ENCODE data around the gene ZC3H10. TPM values are rescaled to one million over a fixed set of nuclear protein-coding genes. Genes with fewer than 3 reads are reported as not detected.
A peak's percentile ranks its signal among the peaks of the same experiment; 100 is the strongest.
"Not testable (repeated sequence)": the region's sequence is repeated elsewhere in the genome, so short reads cannot be mapped to it uniquely, and the experiment has no call there.

The ZC3H10 gene
- total RNA-seq, result 4.9 and 5.5 TPM in 2 replicates
- 5.7 TPM for polyA plus RNA-seq (2012)

- DNase-seq (ENCODE audit: low read depth), result peak; percentile 99
Observed at GRCh38 chr12:56117778-56118687, at the start of gene ZC3H10. ZC3H10 (plus strand) TSS chr12:56118266; CDS start chr12:56120563, 2,297 bp downstream.

GRCh38 chr12:56071648-56072047 is 46.4 kb upstream of the ZC3H10 start:
- no peak for DNase-seq (ENCODE audit: low read depth)

- DNase-seq (ENCODE audit: low read depth), result no peak
Observed at GRCh38 chr12:56074396-56074795, 43.7 kb upstream of the ZC3H10 start.

GRCh38 chr12:56077966-56078365 is 40.1 kb upstream of the ZC3H10 start:
- not testable (repeated sequence) for DNase-seq (ENCODE audit: low read depth)

- DNase-seq (ENCODE audit: low read depth), result no peak
Observed at GRCh38 chr12:56078427-56078826, 39.6 kb upstream of the ZC3H10 start.

GRCh38 chr12:56078931-56079722 is 38.9 kb upstream of the ZC3H10 start:
- DNase-seq (ENCODE audit: low read depth), result peak; percentile 92

- peak; percentile 92 for DNase-seq (ENCODE audit: low read depth)
Observed at GRCh38 chr12:56079723-56080555, 38.1 kb upstream of the ZC3H10 start, which contains the start of gene ERBB3. ERBB3 (plus strand) TSS chr12:56080165; CDS start chr12:56080301, 136 bp downstream.

GRCh38 chr12:56080556-56081138 is 37.4 kb upstream of the ZC3H10 start:
- DNase-seq (ENCODE audit: low read depth), result peak; percentile 62

GRCh38 chr12:56081393-56082347 is 36.4 kb upstream of the ZC3H10 start:
- DNase-seq (ENCODE audit: low read depth), result peak; percentile 96

- peak; percentile 49 for DNase-seq (ENCODE audit: low read depth)
Observed at GRCh38 chr12:56082382-56082781, 35.7 kb upstream of the ZC3H10 start.

- no peak for DNase-seq (ENCODE audit: low read depth)
Observed at GRCh38 chr12:56082967-56083366, 35.1 kb upstream of the ZC3H10 start.

- peak; percentile 23 for DNase-seq (ENCODE audit: low read depth)
Observed at GRCh38 chr12:56084958-56085543, 33.0 kb upstream of the ZC3H10 start.

- DNase-seq (ENCODE audit: low read depth), result peak; percentile 44
Observed at GRCh38 chr12:56086096-56086495, 32.0 kb upstream of the ZC3H10 start.

GRCh38 chr12:56086608-56087007 is 31.5 kb upstream of the ZC3H10 start:
- DNase-seq (ENCODE audit: low read depth), result no peak

- DNase-seq (ENCODE audit: low read depth), result peak; percentile 91
Observed at GRCh38 chr12:56087220-56087619, 30.8 kb upstream of the ZC3H10 start.

GRCh38 chr12:56097738-56098137 is 20.3 kb upstream of the ZC3H10 start:
- DNase-seq (ENCODE audit: low read depth), result no peak

GRCh38 chr12:56098592-56098991 is 19.5 kb upstream of the ZC3H10 start:
- no peak for DNase-seq (ENCODE audit: low read depth)

- DNase-seq (ENCODE audit: low read depth), result no peak
Observed at GRCh38 chr12:56099787-56100186, 18.3 kb upstream of the ZC3H10 start.

GRCh38 chr12:56101045-56101444 is 17.0 kb upstream of the ZC3H10 start:
- DNase-seq (ENCODE audit: low read depth), result no peak
